ENCODE results near the gene ILF3.

GRCh38 chr19:10690341-10690781 is 36.2 kb downstream of the ILF3 start:
- TF ChIP-seq, protein P1, sequence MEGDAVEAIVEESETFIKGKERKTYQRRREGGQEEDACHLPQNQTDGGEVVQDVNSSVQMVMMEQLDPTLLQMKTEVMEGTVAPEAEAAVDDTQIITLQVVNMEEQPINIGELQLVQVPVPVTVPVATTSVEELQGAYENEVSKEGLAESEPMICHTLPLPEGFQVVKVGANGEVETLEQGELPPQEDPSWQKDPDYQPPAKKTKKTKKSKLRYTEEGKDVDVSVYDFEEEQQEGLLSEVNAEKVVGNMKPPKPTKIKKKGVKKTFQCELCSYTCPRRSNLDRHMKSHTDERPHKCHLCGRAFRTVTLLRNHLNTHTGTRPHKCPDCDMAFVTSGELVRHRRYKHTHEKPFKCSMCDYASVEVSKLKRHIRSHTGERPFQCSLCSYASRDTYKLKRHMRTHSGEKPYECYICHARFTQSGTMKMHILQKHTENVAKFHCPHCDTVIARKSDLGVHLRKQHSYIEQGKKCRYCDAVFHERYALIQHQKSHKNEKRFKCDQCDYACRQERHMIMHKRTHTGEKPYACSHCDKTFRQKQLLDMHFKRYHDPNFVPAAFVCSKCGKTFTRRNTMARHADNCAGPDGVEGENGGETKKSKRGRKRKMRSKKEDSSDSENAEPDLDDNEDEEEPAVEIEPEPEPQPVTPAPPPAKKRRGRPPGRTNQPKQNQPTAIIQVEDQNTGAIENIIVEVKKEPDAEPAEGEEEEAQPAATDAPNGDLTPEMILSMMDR (IDR thresholded peaks at IDR 0.05; ENCODE audit: insufficient read depth, low read length) = no peak
- TF ChIP-seq, protein P2, sequence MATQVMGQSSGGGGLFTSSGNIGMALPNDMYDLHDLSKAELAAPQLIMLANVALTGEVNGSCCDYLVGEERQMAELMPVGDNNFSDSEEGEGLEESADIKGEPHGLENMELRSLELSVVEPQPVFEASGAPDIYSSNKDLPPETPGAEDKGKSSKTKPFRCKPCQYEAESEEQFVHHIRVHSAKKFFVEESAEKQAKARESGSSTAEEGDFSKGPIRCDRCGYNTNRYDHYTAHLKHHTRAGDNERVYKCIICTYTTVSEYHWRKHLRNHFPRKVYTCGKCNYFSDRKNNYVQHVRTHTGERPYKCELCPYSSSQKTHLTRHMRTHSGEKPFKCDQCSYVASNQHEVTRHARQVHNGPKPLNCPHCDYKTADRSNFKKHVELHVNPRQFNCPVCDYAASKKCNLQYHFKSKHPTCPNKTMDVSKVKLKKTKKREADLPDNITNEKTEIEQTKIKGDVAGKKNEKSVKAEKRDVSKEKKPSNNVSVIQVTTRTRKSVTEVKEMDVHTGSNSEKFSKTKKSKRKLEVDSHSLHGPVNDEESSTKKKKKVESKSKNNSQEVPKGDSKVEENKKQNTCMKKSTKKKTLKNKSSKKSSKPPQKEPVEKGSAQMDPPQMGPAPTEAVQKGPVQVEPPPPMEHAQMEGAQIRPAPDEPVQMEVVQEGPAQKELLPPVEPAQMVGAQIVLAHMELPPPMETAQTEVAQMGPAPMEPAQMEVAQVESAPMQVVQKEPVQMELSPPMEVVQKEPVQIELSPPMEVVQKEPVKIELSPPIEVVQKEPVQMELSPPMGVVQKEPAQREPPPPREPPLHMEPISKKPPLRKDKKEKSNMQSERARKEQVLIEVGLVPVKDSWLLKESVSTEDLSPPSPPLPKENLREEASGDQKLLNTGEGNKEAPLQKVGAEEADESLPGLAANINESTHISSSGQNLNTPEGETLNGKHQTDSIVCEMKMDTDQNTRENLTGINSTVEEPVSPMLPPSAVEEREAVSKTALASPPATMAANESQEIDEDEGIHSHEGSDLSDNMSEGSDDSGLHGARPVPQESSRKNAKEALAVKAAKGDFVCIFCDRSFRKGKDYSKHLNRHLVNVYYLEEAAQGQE (IDR thresholded peaks at IDR 0.05; ENCODE audit: insufficient replicate concordance, low read depth) = no peak
